H1 (cell line): ENCODE results near the gene NPTN. TPM values are rescaled to one million over a fixed set of nuclear protein-coding genes. Genes with fewer than 3 reads are reported as not detected.
A peak's percentile ranks its signal among the peaks of the same experiment; 100 is the strongest.

ENCODE experiments used
- MAX ChIP-seq: IDR thresholded peaks from 2 replicates; pipeline ENCODE4 v1.6.1; 2012; ENCODE audit warnings: inconsistent platforms
- USF2 ChIP-seq: IDR thresholded peaks from 2 replicates; pipeline ENCODE4 v1.6.1; 2011; ENCODE audit warnings: low read length, improper control_type of control experiment
- polyA plus RNA-seq, 7 experiments: library from polyadenylated mRNA; depleted of rRNA in 3 of 7; stranded (reverse) in 5 of 7; unstranded in 2 of 7; fragments of >200 nt in 5 of 7; fragments of 200-250 nt in 2 of 7; gene quantifications; 1 replicate in 5 of 7; 2 replicates in 1 of 7; 4 replicates in 1 of 7; pipeline versions ENCODE4 v1.2.1 to v1.2.3, GENCODE V29; 2011 to 2013; ENCODE audit warnings: missing spikeins in 2 of 7, mixed read lengths in 2 of 7
- total RNA-seq: library from RNA; stranded (reverse); fragmentation: NEBNext Ultra II Directional; extraction: Animal tissue kit (Norgen Biotek cat#: 25700); gene quantifications from 2 replicates; pipeline ENCODE4 v1.2.1, GENCODE V29; 2021

The NPTN gene
- total and polyA plus RNA-seq, 2 of the 8 experiments (the other 6 are each of a cell fraction or from before 2014, with no cell fraction given) = 67.0 to 113 TPM

GRCh38 chr15:73518180-73518862 lies 114.9 kb downstream of the NPTN start (continued):
- TF ChIP-seq USF2 (peak; percentile 61), MAX (peak; percentile 90)
